H1 (cell line): Measurements from ENCODE around the gene NUP205.

Experiments used
- ATF3 ChIP-seq: IDR thresholded peaks from 2 replicates; pipeline ENCODE4 v1.6.1; 2011; ENCODE audit warnings: low read depth, mild to moderate bottlenecking, low read length; ENCODE audit not compliant: insufficient read depth
- MAX ChIP-seq: IDR thresholded peaks from 2 replicates; pipeline ENCODE4 v1.6.1; 2012; ENCODE audit warnings: inconsistent platforms

GRCh38 chr7:135571834-135572233, 14.1 kb downstream of the NUP205 start:
- TF ChIP-seq MAX, result no peak
- TF ChIP-seq ATF3, result no peak
